GM18519 (cell line): ENCODE measurements around the gene CLDN9.

Experiments
- ATAC-seq: cut with Tn5 transposase; IDR thresholded peaks from one replicate; pipeline ENCODE4 v1.9.1; 2021; ENCODE audit warnings: mild to moderate bottlenecking, moderate library complexity; ENCODE audit not compliant: unreplicated experiment, low FRiP score

Gene CLDN9, protein sequence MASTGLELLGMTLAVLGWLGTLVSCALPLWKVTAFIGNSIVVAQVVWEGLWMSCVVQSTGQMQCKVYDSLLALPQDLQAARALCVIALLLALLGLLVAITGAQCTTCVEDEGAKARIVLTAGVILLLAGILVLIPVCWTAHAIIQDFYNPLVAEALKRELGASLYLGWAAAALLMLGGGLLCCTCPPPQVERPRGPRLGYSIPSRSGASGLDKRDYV

GRCh38 chr16:3012828-3013420, at the start of gene CLDN9:
Gene CLDN9 (plus strand): TSS chr16:3012923. CDS start chr16:3013363, 440 bp downstream.
- ATAC-seq = no peak

- ATAC-seq = no peak
Observed at GRCh38 chr16:2963074-2963722, 49.5 kb upstream of the CLDN9 start.

GRCh38 chr16:2963723-2964474, 48.8 kb upstream of the CLDN9 start, which contains the start of gene KREMEN2:
Gene KREMEN2 (plus strand): TSS chr16:2964275. CDS start chr16:2964521, 246 bp downstream.
- no peak for ATAC-seq

- no peak for ATAC-seq
Observed at GRCh38 chr16:2964475-2965336, 48.0 kb upstream of the CLDN9 start.

- ATAC-seq = no peak
Observed at GRCh38 chr16:2966043-2966807, 46.5 kb upstream of the CLDN9 start.

DNA sequence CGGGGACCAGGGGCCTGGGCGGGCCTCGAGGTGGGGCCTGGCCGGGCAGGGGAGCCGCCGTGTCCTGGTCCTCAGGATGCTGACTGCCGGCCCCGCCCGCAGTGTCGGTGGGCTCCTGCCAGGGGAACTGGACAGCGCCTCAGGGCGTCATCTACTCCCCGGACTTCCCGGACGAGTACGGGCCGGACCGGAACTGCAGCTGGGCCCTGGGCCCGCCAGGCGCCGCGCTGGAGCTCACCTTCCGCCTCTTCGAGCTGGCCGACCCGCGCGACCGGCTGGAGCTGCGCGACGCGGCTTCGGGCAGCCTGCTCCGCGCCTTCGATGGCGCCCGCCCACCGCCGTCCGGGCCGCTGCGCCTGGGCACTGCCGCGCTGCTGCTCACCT, 45.9 kb upstream of the CLDN9 start:
- ATAC-seq = no peak

- ATAC-seq = no peak
Observed at GRCh38 chr16:2967211-2967631, 45.5 kb upstream of the CLDN9 start.

DNA sequence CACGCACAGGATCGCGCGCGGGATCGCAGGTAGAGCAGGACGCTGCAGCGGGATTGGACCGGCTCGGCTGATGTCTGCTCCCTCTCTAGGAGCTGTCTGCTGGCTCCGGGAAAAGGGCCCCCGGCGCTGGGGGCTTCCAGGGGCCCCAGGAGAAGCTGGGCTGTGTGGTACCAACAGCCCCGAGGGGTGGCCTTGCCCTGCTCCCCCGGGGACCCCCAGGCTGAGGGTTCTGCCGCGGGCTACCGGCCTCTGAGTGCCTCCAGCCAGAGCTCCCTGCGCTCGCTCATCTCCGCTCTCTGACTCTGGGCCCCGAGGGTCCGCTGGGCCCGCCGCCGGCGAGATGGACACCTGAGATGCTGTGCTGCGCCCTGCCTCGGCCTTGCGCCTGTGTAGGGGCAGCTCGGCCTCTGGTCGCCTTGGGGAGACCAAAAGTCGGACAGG, 45.0 kb upstream of the CLDN9 start:
- ATAC-seq = no peak

GRCh38 chr16:2968368-2968737, 44.4 kb upstream of the CLDN9 start:
- no peak for ATAC-seq

- ATAC-seq = peak; percentile 43
Observed at GRCh38 chr16:2968738-2969544, 43.8 kb upstream of the CLDN9 start, which contains the start of gene PAQR4. Gene PAQR4 (plus strand): TSS chr16:2969348. CDS start chr16:2969675, 327 bp downstream.

DNA sequence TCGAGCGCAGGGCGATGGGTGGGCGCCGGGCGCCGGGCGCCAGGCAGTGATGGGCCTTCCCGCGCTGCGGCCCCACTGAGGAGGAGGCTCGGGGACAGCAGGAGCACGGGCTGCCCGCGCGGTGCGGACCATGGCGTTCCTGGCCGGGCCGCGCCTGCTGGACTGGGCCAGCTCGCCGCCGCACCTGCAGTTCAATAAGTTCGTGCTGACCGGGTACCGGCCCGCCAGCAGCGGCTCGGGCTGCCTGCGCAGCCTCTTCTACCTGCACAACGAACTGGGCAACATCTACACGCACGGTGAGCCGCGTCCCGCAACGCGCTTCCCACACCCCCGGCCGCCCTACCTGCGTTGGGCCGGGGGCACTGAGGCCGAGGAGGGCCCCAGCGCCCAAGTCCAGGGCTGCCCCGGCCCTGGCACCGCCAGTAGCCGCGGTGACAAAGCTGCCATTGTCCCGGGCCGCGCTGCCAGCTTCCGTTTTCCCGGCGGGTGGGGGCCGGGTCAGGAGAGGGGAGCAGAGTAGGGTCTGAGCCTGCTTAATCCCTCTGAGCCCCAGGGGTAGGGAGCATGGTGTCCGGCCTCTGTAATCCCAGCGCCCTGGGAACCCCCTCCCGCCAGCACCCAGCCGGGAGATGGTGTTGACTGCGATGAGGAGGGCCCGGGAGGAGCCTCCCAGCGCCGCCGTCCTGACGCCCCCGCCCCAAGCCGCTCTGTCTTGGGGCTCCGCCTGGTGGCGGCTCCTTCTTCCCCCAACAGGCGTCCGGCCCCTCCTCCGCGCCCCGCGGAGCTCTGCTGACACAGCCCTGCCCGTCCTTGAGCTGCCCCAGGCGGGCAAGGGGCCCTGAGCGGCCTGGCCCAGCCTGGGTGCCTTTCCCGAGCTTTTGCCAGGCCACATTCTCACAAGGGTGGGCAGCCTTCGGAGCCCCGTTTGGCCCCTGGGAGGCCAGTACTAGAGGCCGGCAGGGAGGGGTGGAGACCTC, 42.9 kb upstream of the CLDN9 start:
- ATAC-seq = no peak

DNA sequence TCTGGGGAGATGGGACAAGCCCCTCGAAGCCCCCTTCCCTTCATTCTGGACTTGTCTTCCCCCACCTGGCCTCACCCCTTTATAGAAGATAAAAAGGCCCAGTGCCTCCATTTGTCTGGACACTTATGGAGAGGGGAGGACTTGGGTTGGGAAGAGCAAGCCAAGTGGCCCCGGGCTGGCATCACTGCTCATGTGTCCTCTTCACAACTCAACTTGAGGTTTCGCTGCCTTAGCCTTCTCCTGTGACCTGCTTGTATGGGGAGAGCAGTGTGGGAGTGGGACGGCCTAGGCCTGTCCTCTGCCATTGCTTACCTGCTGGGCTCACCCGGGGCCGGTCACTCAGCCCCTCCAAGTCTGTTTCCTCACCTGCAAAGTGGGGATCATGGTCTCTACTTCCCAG, 42.2 kb upstream of the CLDN9 start:
- ATAC-seq = no peak

DNA sequence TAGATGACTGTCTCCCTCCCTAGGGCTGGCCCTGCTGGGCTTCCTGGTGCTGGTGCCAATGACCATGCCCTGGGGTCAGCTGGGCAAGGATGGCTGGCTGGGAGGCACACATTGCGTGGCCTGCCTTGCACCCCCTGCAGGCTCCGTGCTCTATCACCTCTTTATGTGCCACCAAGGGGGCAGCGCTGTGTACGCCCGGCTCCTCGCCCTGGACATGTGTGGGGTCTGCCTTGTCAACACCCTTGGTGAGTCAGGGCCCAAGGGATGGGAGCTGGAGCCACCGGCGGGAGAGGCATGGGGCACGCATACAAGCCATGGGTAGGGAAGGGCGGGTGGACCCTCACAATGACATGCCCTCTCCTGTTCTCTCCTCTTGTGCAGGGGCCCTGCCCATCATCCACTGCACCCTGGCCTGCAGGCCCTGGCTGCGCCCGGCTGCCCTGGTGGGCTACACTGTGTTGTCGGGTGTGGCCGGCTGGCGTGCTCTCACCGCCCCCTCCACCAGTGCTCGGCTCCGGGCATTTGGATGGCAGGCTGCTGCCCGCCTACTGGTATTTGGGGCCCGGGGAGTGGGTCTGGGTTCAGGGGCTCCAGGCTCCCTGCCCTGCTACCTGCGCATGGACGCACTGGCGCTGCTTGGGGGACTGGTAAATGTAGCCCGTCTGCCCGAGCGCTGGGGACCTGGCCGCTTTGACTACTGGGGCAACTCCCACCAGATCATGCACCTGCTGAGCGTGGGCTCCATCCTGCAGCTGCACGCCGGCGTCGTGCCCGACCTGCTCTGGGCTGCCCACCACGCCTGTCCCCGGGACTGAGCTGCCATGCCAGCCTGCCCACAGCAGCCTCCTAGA, 41.4 kb upstream of the CLDN9 start:
- ATAC-seq = no peak

DNA sequence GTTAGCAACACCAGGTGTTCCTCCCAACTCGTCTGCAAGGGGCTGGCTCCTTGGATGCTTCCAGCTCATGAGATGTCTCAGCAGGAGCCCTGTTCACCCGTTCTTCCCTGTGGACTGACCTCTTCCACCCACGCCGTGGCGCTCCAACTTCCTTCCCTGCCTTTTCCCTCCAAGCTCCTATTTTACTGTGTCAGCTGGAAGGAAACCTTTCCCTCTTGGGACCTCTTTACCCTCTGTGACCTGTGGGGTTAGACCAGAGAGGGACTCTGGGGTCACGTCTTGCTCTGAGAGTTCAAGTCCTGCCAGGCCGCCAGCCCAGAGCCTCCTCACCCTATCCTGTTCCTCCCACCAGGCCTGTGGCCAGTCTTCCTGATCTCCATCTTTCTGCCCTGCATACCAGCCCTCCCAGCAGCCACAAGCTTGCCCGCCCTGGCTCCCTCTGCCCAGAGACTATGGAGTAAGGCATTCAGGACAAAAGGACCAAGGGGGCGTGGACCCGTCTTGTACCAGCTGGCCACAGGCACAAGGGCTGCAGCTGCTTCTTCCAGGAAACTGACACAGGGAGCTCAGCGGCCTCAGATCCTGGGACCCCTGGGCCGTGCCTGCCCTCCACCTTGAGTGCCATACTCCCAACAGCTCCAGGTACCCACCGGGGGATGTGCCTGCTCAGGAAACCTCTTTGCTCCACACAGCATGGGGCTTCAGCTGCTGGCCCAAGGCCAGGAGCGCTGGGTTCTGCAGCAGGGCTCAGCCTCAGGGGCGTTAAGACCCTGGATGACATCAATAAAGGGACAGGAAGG, 40.5 kb upstream of the CLDN9 start:
- ATAC-seq = no peak

GRCh38 chr16:2973093-2973492, 39.6 kb upstream of the CLDN9 start:
- ATAC-seq = no peak
